Nephron (organoid): Measurements from ENCODE around the gene PPP6R1.

Source experiments
- H3K27ac Mint-ChIP-seq, 3 experiments: 2 replicates each; pipeline ENCODE4 v1.8.0; 2020; ENCODE audit warnings: mixed read lengths in 3 of 3, mild to moderate bottlenecking in 2 of 3, moderate library complexity in 1 of 3
- H3K27me3 Mint-ChIP-seq: 2 replicates; pipeline ENCODE4 v1.8.0; 2021; ENCODE audit warnings: low read depth, mild to moderate bottlenecking, moderate library complexity, mixed read lengths
- H3K36me3 Mint-ChIP-seq: 2 replicates; pipeline ENCODE4 v1.8.0; 2020; ENCODE audit warnings: low read depth, mixed read lengths
- H3K4me1 Mint-ChIP-seq: 2 replicates; pipeline ENCODE4 v1.8.0; 2020; ENCODE audit warnings: mixed read lengths
- H3K4me3 Mint-ChIP-seq, 3 experiments: 2 replicates each; pipeline ENCODE4 v1.8.0; 2020; ENCODE audit warnings: mild to moderate bottlenecking in 3 of 3, mixed read lengths in 3 of 3, moderate library complexity in 2 of 3
- H3K9me3 Mint-ChIP-seq: 2 replicates; pipeline ENCODE4 v1.8.0; 2020; ENCODE audit warnings: mixed read lengths
- CTCF ChIP-seq, 3 experiments: fragments of 200-600 bp; sonication (generic); IDR thresholded peaks; one replicate each; pipeline ENCODE4 v1.5.0; 2021; ENCODE audit warnings: antibody characterized with exemption in 3 of 3; ENCODE audit not compliant: unreplicated experiment in 3 of 3

PPP6R1 gene

GRCh38 chr19:55198651-55199050 is 60.2 kb downstream of the PPP6R1 start:
- Mint-ChIP-seq H3K27me3 (peaks cover 22% of the 10 kb centered on the region), H3K4me3 (no peak overlapping the region)
- TF ChIP-seq CTCF (IDR thresholded peaks at IDR 0.05; ENCODE audit: unreplicated experiment in 3 of 3) = no peak

DNA sequence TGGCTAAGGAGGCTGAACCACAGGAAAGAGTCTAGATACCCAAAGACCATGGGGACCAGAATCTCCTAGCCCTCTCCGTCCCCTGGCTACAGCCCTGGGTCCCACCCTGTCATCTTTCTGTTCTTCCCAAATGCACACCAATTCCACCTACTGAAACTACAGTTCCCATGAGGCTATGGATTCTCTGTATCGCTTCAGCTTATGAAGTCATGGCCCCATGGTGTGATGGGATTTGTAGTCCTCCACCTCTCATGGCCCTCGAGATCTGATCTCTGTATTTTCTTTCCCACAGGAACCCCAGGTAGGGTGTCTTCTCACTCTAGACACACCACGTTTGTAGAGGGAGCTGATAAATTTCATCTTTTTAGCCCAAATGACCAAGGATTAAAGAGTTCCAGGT is 61.3 kb downstream of the PPP6R1 start:
- TF ChIP-seq CTCF (IDR thresholded peaks at IDR 0.05; ENCODE audit: unreplicated experiment in 3 of 3) = no peak
- Mint-ChIP-seq H3K4me1 (no peaks in the 10 kb centered on the region), H3K4me3 (no peak overlapping the region), H3K9me3 (no peaks in the 10 kb centered on the region), H3K27me3 (peaks cover 23% of the 10 kb centered on the region), H3K36me3 (no peaks in the 10 kb centered on the region), H3K27ac (no peak overlapping the region)

More at GRCh38 chr19:55198651-55199050, 60.2 kb downstream of the PPP6R1 start:
- no peak overlapping the region for H3K27ac Mint-ChIP-seq
- no peaks in the 10 kb centered on the region for H3K4me1 Mint-ChIP-seq
- H3K36me3 Mint-ChIP-seq = no peaks in the 10 kb centered on the region
- no peaks in the 10 kb centered on the region for H3K9me3 Mint-ChIP-seq

DNA sequence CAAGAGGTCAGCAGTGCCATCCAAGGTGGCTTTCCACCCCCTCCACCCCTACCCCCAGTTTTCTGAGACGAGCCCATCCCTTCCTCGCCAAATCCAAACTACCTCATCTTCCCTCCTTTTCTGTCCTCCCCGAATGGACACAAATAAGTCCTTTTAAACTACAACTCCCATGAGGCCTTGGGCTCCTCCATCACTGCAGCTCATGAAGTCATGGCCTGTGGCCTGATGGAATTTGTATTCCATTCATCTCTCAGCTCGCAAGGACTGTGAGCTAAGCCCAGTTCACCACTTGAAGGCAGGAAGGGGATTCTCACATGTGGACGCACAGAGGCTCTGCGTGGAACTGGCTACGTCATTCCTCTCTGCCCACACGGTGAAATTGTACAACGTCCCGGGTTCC is 62.0 kb downstream of the PPP6R1 start:
- Mint-ChIP-seq H3K27me3 (peaks cover 28% of the 10 kb centered on the region), H3K9me3 (no peaks in the 10 kb centered on the region), H3K36me3 (no peaks in the 10 kb centered on the region), H3K4me1 (no peaks in the 10 kb centered on the region), H3K27ac (no peak overlapping the region), H3K4me3 (no peak overlapping the region)
- no peak for TF ChIP-seq CTCF (IDR thresholded peaks at IDR 0.05; ENCODE audit: unreplicated experiment in 3 of 3)

DNA sequence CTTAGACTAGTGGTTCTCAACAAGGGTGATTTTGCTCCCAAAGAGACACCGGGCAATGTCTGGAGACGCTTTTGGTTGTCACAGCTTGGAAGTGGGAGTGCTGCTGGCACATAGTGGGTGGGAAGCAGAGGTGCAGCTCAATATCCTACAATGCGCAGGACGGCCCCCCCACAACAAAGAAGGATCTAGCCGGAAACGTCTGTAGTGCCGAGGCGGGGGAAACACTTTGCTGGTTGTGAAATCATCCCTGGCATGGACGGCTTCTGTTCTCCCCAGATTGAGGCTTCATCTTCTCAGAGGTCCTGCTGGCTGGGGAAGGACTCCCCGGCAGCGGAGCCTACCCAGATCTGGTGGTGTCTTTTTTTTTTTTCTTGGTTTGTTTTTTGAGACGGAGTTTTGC is 65.3 kb downstream of the PPP6R1 start:
- H3K9me3 Mint-ChIP-seq = no peaks in the 10 kb centered on the region
- H3K36me3 Mint-ChIP-seq = no peaks in the 10 kb centered on the region
- H3K4me3 Mint-ChIP-seq = no peak overlapping the region
- no peaks in the 10 kb centered on the region for H3K4me1 Mint-ChIP-seq
- TF ChIP-seq CTCF (IDR thresholded peaks at IDR 0.05; ENCODE audit: unreplicated experiment in 3 of 3) = no peak
- H3K27me3 Mint-ChIP-seq = peaks cover 40% of the 10 kb centered on the region
- H3K27ac Mint-ChIP-seq = no peak overlapping the region

DNA sequence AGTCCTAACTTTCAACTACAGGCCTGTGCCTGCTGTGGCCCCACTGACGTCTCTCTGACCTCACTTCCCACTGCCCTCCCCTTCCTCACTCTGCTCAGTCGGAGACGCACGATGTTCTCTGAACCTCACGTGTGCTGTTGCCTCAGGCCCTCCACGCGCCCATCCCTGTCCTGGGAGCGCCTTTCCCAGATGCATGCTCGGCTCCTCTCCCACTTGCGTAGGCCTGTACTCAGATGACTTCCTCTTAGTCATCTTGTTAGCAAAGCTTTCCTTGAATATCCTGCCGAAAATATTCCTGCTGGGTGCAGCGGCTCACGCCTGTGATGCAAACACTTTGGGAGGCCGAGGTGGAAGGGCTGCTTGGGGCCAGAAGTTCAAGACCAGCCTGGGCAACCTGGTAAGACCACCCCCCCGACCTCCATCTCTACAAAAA is 69.4 kb downstream of the PPP6R1 start:
- H3K4me3 Mint-ChIP-seq = no peak overlapping the region
- H3K4me1 Mint-ChIP-seq = no peaks in the 10 kb centered on the region
- H3K27ac Mint-ChIP-seq = no peak overlapping the region
- H3K9me3 Mint-ChIP-seq = no peaks in the 10 kb centered on the region
- H3K27me3 Mint-ChIP-seq = peaks cover 55% of the 10 kb centered on the region
- H3K36me3 Mint-ChIP-seq = no peaks in the 10 kb centered on the region
- TF ChIP-seq CTCF (IDR thresholded peaks at IDR 0.05; ENCODE audit: unreplicated experiment in 3 of 3) = no peak

DNA sequence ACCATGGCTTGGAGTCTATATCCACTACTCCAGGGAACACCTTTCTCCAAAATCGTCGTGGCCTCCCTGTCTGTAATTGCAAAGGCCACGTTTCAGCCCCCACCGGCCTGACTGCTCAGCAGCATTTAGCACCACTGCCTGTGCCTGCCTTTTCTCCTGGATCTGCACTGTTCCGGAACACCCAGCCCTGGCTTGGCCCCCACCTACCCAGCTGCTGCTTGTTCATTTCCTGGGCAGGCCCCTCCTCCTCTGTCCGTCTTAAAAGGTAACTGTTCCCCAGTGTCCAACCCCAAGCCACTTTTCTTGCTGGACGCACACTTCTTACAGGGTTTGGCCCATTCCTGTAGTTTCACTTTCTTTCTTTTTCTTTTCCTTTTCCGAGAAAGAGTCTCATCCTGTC is 70.2 kb downstream of the PPP6R1 start:
- TF ChIP-seq CTCF (IDR thresholded peaks at IDR 0.05; ENCODE audit: unreplicated experiment in 3 of 3) = no peak
- Mint-ChIP-seq H3K27ac (no peak overlapping the region), H3K4me1 (no peaks in the 10 kb centered on the region), H3K36me3 (no peaks in the 10 kb centered on the region), H3K4me3 (no peak overlapping the region), H3K27me3 (peaks cover 57% of the 10 kb centered on the region), H3K9me3 (no peaks in the 10 kb centered on the region)
